ENCODE results near the gene MAPRE2. TPM values are rescaled to one million over a fixed set of nuclear protein-coding genes. Genes with fewer than 3 reads are reported as not detected.
"Not testable (repeated sequence)": the region's sequence is repeated elsewhere in the genome, so short reads cannot be mapped to it uniquely, and the experiment has no call there.

The MAPRE2 gene
- polyA plus RNA-seq, 4 donors: 21.7 to 37.9 (median 32.2) TPM

DNA sequence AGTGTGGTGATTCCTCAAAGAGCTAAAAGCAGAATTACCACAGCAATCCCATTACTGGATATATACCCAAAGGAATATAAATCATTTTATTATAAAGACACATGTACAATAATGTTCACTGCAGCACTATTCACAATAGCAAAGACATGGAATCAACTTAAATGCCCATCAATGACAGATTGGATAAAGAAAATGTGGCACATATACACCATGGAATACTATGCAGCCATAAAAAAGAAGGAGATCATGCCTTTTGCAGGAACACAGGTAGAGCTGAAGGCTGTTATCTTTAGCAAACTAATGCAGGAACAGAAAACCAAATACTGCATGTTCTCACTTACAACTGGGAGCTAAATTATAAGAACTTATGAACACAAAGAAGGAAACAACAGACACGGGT is 129.1 kb downstream of the MAPRE2 start:
- not testable (repeated sequence) for DNase-seq (ENCODE audit: low read depth in 4 of 4, low spot score in 3 of 4)

DNA sequence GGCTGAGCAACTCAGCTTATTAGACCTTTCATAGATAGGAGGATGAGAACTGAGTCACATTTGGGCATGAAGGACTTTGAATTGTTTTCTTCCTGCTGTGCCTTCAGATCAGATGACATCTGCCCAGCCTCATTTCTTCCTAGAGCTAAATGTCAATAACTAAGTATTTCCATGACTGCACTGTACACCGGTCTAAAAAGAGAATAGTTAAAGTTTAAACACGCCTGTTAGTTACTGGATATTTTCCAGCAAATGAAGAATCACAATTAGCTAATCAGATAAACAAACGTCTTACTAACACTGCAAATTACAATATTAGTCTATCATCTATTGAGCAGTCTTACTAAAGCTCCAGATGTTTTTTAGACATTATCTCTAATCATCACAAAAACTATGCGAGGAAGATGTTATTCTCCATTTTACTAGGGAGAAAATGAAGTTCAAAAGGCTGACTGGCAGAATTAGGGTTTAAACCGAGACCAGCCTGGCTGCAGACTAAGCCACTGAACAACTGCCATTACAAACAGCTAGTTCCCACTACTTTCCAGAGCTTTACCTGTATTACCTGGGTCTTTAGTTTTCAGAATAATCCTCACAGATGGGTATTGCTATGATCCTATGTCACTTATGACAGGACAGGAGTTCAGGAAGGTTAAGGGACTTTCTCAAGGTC is 130.2 kb downstream of the MAPRE2 start:
- DNase-seq (ENCODE audit: low read depth in 4 of 4, low spot score in 3 of 4): no peak

DNA sequence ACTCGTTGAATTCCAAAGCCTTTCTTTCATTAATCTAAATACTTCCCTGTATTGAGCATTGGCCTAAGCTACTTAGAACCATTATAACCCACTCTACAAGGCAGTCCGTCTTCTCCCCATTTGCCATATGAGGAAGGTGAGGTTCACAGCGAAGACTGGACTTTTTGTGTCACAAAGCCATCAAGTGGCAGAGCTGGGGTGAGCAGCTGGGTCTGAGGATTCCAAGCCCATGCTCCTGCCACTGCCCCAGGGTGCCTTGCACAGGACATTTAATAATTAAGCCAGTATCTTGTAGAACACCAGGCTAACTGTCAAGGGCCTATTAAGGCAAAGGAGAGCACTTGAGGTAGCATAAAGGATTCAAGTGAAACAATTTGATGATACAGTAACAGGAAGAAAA is 130.8 kb downstream of the MAPRE2 start:
- no peak for DNase-seq (ENCODE audit: low read depth in 4 of 4, low spot score in 3 of 4)

DNA sequence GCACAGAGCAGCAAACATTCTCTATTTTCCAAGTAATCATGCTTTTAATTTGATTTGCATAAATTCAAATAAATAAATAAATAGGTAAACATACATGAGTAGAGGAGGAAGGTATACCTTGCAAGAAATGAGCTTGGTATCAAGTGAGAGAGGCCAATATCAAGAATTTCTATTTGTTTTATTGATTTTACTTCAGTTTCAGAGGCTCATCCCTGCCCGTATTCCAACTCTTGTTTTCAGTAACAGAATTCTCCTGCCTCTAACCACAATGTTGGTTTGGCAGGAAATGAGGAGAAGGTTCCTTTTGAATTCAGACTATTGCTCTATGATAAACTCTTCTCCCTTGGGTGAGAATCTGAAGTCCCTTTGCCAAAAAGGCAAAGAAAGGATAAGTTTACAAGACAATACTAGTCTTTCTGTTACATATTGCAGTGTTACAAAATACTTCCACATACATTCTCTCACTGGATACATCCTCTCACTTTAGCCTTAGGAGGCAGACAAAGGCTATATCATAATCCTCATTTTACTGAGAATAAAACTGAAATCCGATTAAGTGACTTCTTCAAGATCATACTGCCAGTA is 131.3 kb downstream of the MAPRE2 start:
- DNase-seq (ENCODE audit: low read depth in 4 of 4, low spot score in 3 of 4): no peak

DNA sequence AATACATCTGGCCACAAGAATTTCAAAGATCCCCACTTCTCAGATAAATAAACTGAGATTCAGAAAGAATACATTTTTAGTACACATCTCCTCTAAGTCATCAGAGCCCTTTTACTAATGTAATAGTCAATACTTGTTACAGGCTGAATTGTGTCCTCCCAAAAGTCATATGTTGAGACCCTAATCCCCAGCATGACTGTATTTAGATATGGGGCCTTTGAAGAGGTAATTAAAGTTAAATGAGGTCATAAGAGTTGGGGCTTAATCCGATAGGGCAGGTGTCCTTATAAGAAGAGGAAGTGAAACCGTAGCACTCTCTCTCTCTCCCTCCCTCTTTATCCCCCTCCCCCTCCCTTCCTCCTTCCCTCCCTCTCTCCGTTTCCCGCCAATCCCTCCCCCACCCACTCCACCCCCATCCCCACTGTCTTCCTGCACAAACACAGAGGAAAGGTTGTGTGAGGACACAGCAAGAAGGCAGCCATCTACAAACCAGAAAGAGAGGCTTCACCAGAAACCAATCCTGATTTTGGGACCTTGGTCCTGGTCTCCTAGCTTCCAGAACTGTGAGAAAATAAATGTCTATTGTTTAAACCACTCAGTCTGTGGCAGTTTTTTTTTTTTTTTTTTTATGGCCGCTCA is 133.0 kb downstream of the MAPRE2 start:
- no peak for DNase-seq (ENCODE audit: low read depth in 4 of 4, low spot score in 3 of 4)

DNA sequence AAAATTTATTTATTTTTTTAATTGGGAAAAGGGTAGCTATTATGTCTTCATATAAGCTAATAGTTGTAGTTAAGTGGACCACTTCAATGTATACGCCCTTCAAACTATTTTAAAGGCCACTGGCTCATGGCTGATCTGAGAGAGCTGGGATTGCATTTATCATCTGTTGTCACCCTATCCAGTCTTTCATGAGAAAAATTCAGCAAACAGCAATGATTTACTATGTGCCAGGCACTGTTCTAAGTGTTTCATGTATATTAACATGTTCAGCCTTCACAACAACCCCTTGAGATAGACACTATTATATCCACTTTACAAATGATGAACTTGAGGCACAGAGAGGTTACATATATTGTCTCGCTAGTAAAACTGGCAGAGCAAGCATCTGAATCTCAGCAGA is 133.5 kb downstream of the MAPRE2 start:
- no peak for DNase-seq (ENCODE audit: low read depth in 4 of 4, low spot score in 3 of 4)

DNA sequence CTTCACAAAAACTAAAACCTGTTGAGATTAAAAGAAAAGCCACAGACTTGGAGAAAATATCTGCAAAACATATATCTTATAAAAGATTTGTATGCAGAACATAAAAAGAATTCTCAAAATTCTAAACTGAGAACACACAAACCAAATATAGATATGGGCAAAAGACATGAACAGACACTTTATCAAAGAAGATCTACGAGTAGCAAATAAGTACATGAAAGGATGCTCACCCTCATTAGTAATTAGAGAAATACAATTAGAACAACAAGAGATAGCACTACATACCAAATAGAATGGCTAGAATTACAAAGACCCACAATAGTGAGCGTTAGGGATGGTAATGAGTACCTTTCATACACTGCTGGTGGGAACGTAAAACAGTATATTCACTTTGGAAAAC is 135.7 kb downstream of the MAPRE2 start:
- DNase-seq (ENCODE audit: low read depth in 4 of 4, low spot score in 3 of 4): no peak

DNA sequence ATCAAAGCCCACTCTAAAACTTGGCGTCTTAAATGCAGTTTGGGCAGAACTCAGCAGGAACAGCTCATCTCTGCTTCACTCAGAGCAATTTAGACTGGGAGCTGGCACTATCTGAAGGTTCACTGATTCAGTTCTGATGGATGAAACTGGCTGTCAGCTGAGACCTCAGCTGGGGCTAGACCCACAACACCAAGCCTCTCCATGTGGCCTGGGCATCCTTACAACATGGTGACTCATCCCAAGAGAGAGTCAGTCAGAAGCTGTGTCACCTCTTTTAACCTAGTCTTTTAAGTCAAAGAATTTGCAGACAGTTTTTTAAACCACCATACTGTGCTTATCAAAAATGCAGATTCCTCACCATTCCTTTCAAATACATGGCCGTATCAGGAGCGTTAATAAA is 137.0 kb downstream of the MAPRE2 start:
- DNase-seq (ENCODE audit: low read depth in 4 of 4, low spot score in 3 of 4): no peak

DNA sequence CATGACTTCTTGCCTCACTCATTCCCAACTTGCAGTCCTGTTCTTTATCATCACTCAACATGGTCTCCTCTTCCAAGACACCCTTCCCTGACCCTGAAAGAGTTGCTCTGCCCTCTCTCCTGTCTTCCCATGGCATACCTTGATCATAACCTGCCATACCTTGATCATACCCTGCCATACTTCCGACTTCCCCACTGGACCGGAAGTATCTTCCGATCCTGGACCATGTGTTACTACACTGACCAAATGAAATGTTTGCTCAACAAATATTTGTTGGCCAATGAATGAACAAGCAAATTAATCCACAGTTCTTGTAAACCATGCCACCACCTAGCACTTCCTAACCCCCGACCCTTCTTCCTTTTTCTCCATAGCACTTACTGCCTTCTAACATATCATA is 138.7 kb downstream of the MAPRE2 start:
- no peak for DNase-seq (ENCODE audit: low read depth in 4 of 4, low spot score in 3 of 4)

DNA sequence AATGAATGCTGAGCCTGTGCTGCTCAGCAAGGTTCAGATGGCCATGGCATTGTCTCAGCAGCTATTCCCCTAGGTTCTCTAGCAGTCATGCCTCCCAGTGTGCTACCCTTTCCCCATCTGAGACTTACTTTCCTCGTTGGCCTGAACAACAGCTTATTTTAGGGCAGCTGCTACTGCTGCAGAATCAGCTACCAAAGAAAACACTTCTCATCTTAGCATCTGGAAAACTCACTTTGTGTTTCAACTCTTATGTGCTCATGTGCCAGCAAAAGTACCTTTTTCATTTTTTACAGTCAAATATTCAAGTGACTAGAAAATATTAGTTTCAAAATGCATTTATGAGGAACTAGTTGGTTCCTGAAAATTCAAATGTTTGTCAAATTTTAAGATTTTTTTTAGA is 139.2 kb downstream of the MAPRE2 start:
- no peak for DNase-seq (ENCODE audit: low read depth in 4 of 4, low spot score in 3 of 4)

DNA sequence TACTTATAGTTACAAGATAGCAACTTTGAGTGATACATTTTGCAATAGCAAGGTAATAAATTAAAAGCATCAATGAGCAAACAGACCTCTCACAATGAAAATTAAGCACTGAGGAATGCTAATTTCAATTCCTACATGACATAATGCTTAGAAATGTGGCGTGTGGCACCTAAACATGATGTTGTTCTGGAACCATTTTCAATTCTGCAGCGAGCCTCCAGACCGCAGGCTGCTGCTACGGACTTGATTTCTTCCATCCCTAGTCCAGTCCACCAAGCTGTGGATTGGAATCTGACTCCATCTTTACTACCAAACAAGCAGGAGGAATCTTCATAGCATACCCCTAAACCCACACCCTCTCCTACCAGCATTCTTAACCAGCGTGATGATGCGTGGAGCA is 140.9 kb downstream of the MAPRE2 start:
- DNase-seq (ENCODE audit: low read depth in 4 of 4, low spot score in 3 of 4): no peak

DNA sequence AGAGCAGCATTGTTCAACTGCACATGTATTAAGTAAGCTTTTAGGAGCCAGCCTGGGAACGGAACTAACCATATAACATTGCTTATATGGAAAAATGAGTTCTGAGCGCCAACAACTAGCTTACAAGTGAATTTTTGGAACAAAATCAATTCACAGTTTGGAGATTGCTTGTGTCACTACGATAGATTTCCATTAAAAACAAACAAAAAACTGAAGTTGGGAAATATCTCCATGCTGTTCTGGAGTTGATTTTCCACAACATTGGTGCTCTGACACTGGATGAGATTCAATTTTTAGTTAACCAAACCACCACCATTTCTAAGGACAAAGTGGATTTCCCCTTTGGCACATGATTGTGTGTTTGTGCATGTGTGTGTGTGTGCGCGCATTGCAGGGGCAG is 142.7 kb downstream of the MAPRE2 start:
- no peak for DNase-seq (ENCODE audit: low read depth in 4 of 4, low spot score in 3 of 4)

DNA sequence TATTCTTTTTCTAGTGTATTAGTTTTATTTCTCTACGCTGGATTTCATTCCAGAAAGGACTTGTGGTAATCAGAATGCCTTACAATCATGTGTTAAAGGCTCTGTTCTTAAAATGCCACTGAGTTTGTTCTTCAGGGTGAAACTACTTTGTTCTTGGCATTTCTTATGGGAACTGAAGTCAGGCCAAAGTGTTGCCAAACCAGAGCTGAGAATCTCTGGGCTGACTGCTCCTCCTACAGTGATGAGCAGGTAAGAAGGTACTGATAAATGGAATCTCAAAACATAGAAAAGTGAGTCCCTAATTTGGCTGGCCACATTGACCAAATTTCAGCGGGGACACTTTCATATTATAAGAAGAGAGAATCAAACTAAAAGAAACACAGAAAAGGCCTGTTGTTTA is 144.6 kb downstream of the MAPRE2 start:
- no peak for DNase-seq (ENCODE audit: low read depth in 4 of 4, low spot score in 3 of 4)

DNA sequence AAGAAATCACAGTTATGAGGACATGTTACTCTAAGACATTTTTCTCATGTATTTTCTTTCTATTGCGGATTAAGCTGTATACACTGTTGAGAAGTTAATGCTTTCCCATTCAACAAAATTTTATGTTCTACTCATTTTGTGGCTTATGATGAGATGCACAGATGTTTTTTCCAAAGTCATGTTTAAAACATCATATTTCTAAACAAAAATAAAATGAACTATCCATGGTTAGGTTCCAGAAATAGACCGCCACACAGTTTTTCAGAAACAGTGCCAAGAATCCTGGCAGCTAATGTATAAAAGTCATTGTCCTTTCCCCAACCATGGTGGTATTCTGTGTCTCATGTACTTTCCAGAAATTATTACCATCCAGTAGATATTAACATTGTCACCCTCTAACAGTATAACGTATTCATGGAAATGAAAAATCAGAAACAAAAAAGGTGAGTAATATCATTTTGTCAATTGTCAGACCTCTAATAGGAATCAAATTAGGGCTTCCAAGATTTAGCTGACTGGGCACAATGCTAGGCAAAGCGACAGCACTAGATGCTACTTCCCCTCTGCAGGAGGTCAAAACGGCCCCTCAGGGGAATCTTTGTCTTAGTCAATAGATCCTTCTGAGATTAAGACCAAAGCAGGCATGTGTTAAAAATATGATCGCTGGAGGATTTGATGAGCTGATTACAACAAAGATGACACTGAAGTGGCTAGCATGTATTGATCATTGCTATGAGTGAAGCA is 145.2 kb downstream of the MAPRE2 start:
- DNase-seq (ENCODE audit: low read depth in 4 of 4, low spot score in 3 of 4): no peak

DNA sequence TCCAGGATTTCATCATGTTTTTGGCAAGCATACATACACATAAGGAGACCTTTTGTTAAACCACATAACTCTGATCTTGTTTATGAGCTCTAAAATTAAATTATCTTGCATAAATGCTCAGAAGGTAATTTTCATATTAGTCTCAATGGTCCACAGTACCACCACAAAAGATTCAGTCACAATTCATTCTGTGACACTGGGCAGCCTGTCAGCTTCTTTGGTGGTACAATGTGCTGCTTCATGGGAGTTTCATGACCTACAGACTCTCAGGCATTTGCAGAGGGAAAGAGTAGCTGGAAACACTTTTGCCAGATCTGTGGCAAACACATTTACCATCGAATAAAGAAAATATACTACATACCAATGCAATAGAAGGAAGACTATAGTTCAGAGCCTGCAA is 148.3 kb downstream of the MAPRE2 start:
- DNase-seq (ENCODE audit: low read depth in 4 of 4, low spot score in 3 of 4): no peak

DNA sequence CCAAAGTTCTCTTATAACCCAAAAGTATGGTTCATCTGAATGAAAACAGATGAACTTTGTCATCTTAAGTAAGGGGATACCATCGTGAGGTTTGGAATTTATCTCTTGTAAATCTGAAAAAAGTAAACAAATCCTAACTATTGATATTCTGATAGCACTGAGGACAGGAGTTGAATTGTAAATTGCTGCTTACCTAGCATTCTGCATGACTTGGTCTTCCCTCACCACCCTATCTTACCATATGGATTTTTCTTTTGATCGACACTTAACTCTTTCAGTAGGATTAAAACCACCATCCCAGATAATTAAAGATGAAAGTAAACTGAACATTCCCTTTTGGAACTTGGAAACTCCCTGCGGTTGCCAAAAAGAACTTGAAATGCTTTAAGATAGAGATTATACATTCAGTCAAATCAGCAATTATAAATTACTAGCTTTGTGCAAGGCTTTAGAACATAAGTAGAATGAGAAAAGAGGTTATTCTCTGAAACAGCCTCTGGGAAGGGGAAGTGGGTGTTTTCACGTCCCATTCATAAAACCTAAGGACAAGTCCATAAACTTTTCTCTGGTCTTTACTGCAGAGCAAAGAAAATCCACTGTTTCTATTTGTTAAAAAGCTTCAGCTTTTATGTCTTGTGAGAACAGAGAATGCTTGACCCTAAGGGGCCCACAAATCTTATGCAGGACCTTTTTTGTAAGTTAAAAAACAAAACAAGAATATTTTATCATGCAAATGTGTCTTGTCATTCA is 149.9 kb downstream of the MAPRE2 start:
- DNase-seq (ENCODE audit: low read depth in 4 of 4, low spot score in 3 of 4): no peak

DNA sequence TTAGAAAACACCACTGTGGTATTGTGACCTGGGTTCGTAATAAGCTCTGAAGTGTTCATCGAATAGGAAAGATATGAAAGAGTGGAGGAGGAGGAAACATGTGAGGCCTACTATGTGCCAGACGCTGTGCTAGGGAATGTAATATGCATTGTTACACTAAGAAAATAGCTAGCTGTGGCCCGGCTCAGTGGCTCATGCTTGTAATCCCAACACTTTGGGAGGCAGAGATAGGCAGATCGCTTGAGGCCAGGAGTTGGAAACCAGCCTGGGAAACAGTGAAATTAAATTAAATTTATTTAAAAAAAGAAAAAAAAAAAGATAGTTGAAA is 150.4 kb downstream of the MAPRE2 start:
- DNase-seq (ENCODE audit: low read depth in 4 of 4, low spot score in 3 of 4): no peak

DNA sequence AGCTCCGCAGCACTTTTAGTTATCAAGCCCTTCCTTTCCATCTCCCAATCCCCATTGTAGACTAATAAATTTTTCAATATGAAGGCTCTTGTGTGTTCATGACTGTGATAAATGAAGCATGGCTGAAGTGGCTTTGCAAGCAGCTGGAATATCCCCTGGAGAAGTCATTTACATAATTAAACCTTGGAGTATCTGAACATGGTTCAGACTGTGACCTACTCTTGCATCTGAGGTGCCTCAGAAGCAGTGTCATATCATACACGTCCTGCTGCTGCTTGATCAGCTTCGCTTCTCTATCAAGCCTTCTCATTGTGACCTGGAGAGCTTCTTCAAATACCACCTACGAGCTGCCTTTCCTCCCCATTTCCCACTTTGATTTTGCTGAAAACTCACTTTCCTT is 151.2 kb downstream of the MAPRE2 start:
- no peak for DNase-seq (ENCODE audit: low read depth in 4 of 4, low spot score in 3 of 4)
